ENCODE data around the gene CTLA4. TPM values are rescaled to one million over a fixed set of nuclear protein-coding genes. Genes with fewer than 3 reads are reported as not detected.

Gene CTLA4
- total and polyA plus RNA-seq, 8 donors, result 1.1 to 2.0 TPM; not detected in 6

- WGBS, 5 donors, result 67 to 82% (median 81%) methylated on average over 7 of the region's 7 CpGs
- Histone ChIP-seq H3K9me3 (no peaks in the 10 kb centered on the region), H3K4me1 (peaks cover 0 to 13% (median 5%) of the 10 kb centered on the region in 4 donors), H3K27ac (no peak overlapping the region), H3K36me3 (no peaks in the 10 kb centered on the region), H3K27me3 (no peaks in the 10 kb centered on the region), H3K4me3 (no peak overlapping the region)
- no peak for DNase-seq
- intact Hi-C loops (cut with DNase I; ENCODE audit: low total_unique reads), result no loop called here
- TF ChIP-seq EP300 (IDR thresholded peaks at IDR 0.05), result no peak
- no peak for TF ChIP-seq POLR2A (IDR thresholded peaks at IDR 0.05)
Measured at GRCh38 chr2:203915256-203915655, 47.7 kb downstream of the CTLA4 start.

DNA sequence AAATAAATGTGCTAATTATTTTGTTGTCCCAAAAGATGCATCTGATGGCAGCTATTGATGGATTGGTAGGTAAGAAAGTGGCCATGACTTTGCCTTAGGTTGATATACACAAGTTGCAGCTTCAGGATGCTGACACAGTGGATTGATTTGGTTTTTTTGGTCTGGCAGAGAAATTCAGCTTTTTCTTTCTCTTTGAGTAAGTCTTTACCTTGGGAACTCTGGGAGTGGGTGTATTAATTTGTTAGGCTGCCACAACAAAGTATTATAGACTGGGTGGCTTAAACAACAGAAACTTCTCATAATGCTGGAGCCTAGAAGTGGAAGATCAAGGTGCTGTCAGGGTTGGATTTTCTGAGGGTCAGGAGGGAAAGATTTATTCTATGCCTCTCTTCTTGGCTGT, 49.2 kb downstream of the CTLA4 start:
- H3K9me3 ChIP-seq, result no peaks in the 10 kb centered on the region
- intact Hi-C loops (cut with DNase I; ENCODE audit: low total_unique reads), result no loop called here
- no peak overlapping the region for H3K4me3 ChIP-seq
- peaks cover 0 to 13% (median 5%) of the 10 kb centered on the region in 4 donors for H3K4me1 ChIP-seq
- TF ChIP-seq, protein P1, sequence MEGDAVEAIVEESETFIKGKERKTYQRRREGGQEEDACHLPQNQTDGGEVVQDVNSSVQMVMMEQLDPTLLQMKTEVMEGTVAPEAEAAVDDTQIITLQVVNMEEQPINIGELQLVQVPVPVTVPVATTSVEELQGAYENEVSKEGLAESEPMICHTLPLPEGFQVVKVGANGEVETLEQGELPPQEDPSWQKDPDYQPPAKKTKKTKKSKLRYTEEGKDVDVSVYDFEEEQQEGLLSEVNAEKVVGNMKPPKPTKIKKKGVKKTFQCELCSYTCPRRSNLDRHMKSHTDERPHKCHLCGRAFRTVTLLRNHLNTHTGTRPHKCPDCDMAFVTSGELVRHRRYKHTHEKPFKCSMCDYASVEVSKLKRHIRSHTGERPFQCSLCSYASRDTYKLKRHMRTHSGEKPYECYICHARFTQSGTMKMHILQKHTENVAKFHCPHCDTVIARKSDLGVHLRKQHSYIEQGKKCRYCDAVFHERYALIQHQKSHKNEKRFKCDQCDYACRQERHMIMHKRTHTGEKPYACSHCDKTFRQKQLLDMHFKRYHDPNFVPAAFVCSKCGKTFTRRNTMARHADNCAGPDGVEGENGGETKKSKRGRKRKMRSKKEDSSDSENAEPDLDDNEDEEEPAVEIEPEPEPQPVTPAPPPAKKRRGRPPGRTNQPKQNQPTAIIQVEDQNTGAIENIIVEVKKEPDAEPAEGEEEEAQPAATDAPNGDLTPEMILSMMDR (IDR thresholded peaks at IDR 0.05), result no peak
- no peak for TF ChIP-seq POLR2A (IDR thresholded peaks at IDR 0.05)
- TF ChIP-seq EP300 (IDR thresholded peaks at IDR 0.05), result no peak
- no peak for TF ChIP-seq POLR2AphosphoS5 (IDR thresholded peaks at IDR 0.05)
- H3K27ac ChIP-seq, result no peak overlapping the region
- no peaks in the 10 kb centered on the region for H3K27me3 ChIP-seq
- no peaks in the 10 kb centered on the region for H3K36me3 ChIP-seq
- DNase-seq, result no peak

GRCh38 chr2:203918264-203918663, 50.7 kb downstream of the CTLA4 start:
- Histone ChIP-seq H3K9me3 (no peaks in the 10 kb centered on the region), H3K27me3 (no peaks in the 10 kb centered on the region), H3K36me3 (no peaks in the 10 kb centered on the region), H3K4me1 (peaks cover 0 to 13% (median 5%) of the 10 kb centered on the region in 4 donors), H3K4me3 (no peak overlapping the region), H3K27ac (no peak overlapping the region)
- 51 to 78% (median 70%) methylated on average over 7 of the region's 7 CpGs for WGBS, 5 donors
- intact Hi-C loops (cut with DNase I; ENCODE audit: low total_unique reads), result no loop called here
- no peak for TF ChIP-seq POLR2A (IDR thresholded peaks at IDR 0.05)
- TF ChIP-seq EP300 (IDR thresholded peaks at IDR 0.05), result no peak
- peak in 1 of 2 donors; percentile 70 for DNase-seq

GRCh38 chr2:203918839-203919238, 51.3 kb downstream of the CTLA4 start:
- peaks cover 0 to 13% (median 4%) of the 10 kb centered on the region in 4 donors for H3K4me1 ChIP-seq
- 68 to 97% (median 86%) methylated on average over 3 of the region's 3 CpGs for WGBS, 5 donors
- intact Hi-C loops (cut with DNase I; ENCODE audit: low total_unique reads), result no loop called here
- DNase-seq, result no peak
- H3K36me3 ChIP-seq, result no peaks in the 10 kb centered on the region
- H3K9me3 ChIP-seq, result no peaks in the 10 kb centered on the region
- H3K4me3 ChIP-seq, result no peak overlapping the region
- H3K27ac ChIP-seq, result no peak overlapping the region
- TF ChIP-seq POLR2AphosphoS5 (IDR thresholded peaks at IDR 0.05), result no peak
- TF ChIP-seq, protein P1 (IDR thresholded peaks at IDR 0.05), result no peak
- no peak for TF ChIP-seq POLR2A (IDR thresholded peaks at IDR 0.05)
- TF ChIP-seq EP300 (IDR thresholded peaks at IDR 0.05), result no peak
- no peaks in the 10 kb centered on the region for H3K27me3 ChIP-seq

Other genes with a start within 250 kb of the CTLA4 start
- 1 to 10 TPM in 2 of 5 donors, under 1 TPM in 1, not detected in 2; 0.29 to 4.4 (median 2.9) TPM for gene CD28, start 161.1 kb upstream of the CTLA4 start, total RNA-seq
- gene CD28, start 161.1 kb upstream of the CTLA4 start, polyA plus RNA-seq, result under 1 TPM; 0.15 to 0.25 (median 0.23) TPM
- gene ICOS, start 69.0 kb downstream of the CTLA4 start, total RNA-seq, result 1 to 10 TPM in 2 of 5 donors, under 1 TPM in 1, not detected in 2; 0.29 to 9.3 (median 1.5) TPM
- gene ICOS, start 69.0 kb downstream of the CTLA4 start, polyA plus RNA-seq, result under 1 TPM in 2 of 3 donors, not detected in 1; 0.31 to 0.33 TPM